SK-N-SH treated with all-trans-retinoic acid at 6 μM for 48 hours (cell line): ENCODE results near the gene RHAG.

Source experiments
- ATAC-seq: fragments of 200-7000 bp; cut with Tn5 transposase; 3 replicates; pipeline ENCODE4 v1.9.1; 2020; ENCODE audit warnings: mild to moderate bottlenecking, moderate library complexity
- ARNTL ChIP-seq: fragments of 450-650 bp; formaldehyde crosslinking; IDR thresholded peaks from 2 replicates; pipeline ENCODE4 v1.5.0; 2020; ENCODE audit warnings: low read depth, mild to moderate bottlenecking, moderate library complexity, borderline replicate concordance
- BACH2 ChIP-seq: fragments of 250-450 bp; sonication (Bioruptor Pico); IDR thresholded peaks from 2 replicates; pipeline ENCODE4 v1.9.0; 2021; ENCODE audit warnings: mild to moderate bottlenecking, borderline replicate concordance
- CSDC2 ChIP-seq: fragments of 250-450 bp; sonication (Bioruptor Pico); IDR thresholded peaks from 2 replicates; pipeline ENCODE4 v1.5.0; 2020; ENCODE audit warnings: mild to moderate bottlenecking, moderate library complexity
- ESRRG ChIP-seq: fragments of 250-450 bp; sonication (Bioruptor Pico); IDR thresholded peaks from 2 replicates; pipeline ENCODE4 v1.6.1; 2021; ENCODE audit warnings: mild to moderate bottlenecking
- GLIS3 ChIP-seq: fragments of 250-450 bp; sonication (Bioruptor Pico); IDR thresholded peaks from 2 replicates; pipeline ENCODE4 v1.5.0; 2020; ENCODE audit warnings: mild to moderate bottlenecking, moderate library complexity
- ISL1 ChIP-seq: fragments of 250-450 bp; sonication (Bioruptor Pico); IDR thresholded peaks from 2 replicates; pipeline ENCODE4 v2.1.2; 2022; ENCODE audit warnings: mild to moderate bottlenecking, moderate library complexity
- OSR1 ChIP-seq: fragments of 250-450 bp; sonication (Bioruptor Pico); IDR thresholded peaks from 2 replicates; pipeline ENCODE4 v1.8.0; 2022; ENCODE audit warnings: moderate library complexity, mild to moderate bottlenecking, inconsistent platforms
- PATZ1 ChIP-seq: fragments of 250-450 bp; sonication (Bioruptor Pico); IDR thresholded peaks from 2 replicates; pipeline ENCODE4 v1.8.0; 2020; ENCODE audit warnings: mild to moderate bottlenecking, moderate library complexity, borderline replicate concordance
- PPARA ChIP-seq: fragments of 250-450 bp; sonication (Bioruptor Pico); IDR thresholded peaks from 2 replicates; pipeline ENCODE4 v1.5.0; 2020; ENCODE audit warnings: mild to moderate bottlenecking, borderline replicate concordance
- RARB ChIP-seq: fragments of 250-450 bp; sonication (Bioruptor Pico); IDR thresholded peaks from 2 replicates; pipeline ENCODE4 v1.8.0; 2021; ENCODE audit warnings: mild to moderate bottlenecking, moderate library complexity
- SNAI2 ChIP-seq: fragments of 250-450 bp; sonication (Bioruptor Pico); IDR thresholded peaks from 2 replicates; pipeline ENCODE4 v1.5.0; 2020; ENCODE audit warnings: mild to moderate bottlenecking, moderate library complexity
- TCF4 ChIP-seq: fragments of 250-450 bp; sonication (Bioruptor Pico); IDR thresholded peaks from 2 replicates; pipeline ENCODE4 v1.8.0; 2021; ENCODE audit warnings: mild to moderate bottlenecking, moderate library complexity, borderline replicate concordance
- TSHZ2 ChIP-seq: fragments of 250-450 bp; sonication (Bioruptor Pico); IDR thresholded peaks from 2 replicates; pipeline ENCODE4 v1.5.0; 2020; ENCODE audit warnings: mild to moderate bottlenecking, moderate library complexity
- ZC3H10 ChIP-seq: fragments of 250-450 bp; sonication (Bioruptor Pico); IDR thresholded peaks from 2 replicates; pipeline ENCODE4 v1.5.1; 2021; ENCODE audit warnings: mild to moderate bottlenecking, moderate library complexity
- ZFP3 ChIP-seq: fragments of 250-450 bp; sonication (Bioruptor Pico); IDR thresholded peaks from 2 replicates; pipeline ENCODE4 v1.5.0; 2020; ENCODE audit warnings: mild to moderate bottlenecking, moderate library complexity
- ZFP30 ChIP-seq: fragments of 450-650 bp; formaldehyde crosslinking; IDR thresholded peaks from 2 replicates; pipeline ENCODE4 v1.5.0; 2022; ENCODE audit warnings: mild to moderate bottlenecking, moderate library complexity
- ZNF565 ChIP-seq: fragments of 450-650 bp; formaldehyde crosslinking; conservative IDR thresholded peaks from 2 replicates; pipeline ENCODE4 v1.5.0; 2020; ENCODE audit warnings: low read depth, mild to moderate bottlenecking, moderate library complexity
- ZNF70 ChIP-seq: fragments of 450-650 bp; formaldehyde crosslinking; IDR thresholded peaks from 2 replicates; pipeline ENCODE4 v1.5.0; 2020; ENCODE audit warnings: mild to moderate bottlenecking, moderate library complexity
- ZNF8 ChIP-seq: fragments of 450-650 bp; formaldehyde crosslinking; IDR thresholded peaks from 2 replicates; pipeline ENCODE4 v1.5.0; 2020; ENCODE audit warnings: mild to moderate bottlenecking, moderate library complexity

The RHAG gene

GRCh38 chr6:49649988-49650387 is 13.3 kb upstream of the RHAG start:
- no peak for ATAC-seq
- no peak for TF ChIP-seq PPARA (CRISPR knock-in tag)

GRCh38 chr6:49648036-49648435 is 11.4 kb upstream of the RHAG start:
- ATAC-seq: no peak
- TF ChIP-seq RARB (CRISPR knock-in tag) (no peak), ARNTL (no peak), SNAI2 (CRISPR knock-in tag) (no peak), OSR1 (no peak), ZFP30 (CRISPR knock-in tag) (no peak), CSDC2 (CRISPR knock-in tag) (no peak), GLIS3 (CRISPR knock-in tag) (no peak), ZNF70 (CRISPR knock-in tag) (no peak), TSHZ2 (CRISPR knock-in tag) (no peak), PPARA (CRISPR knock-in tag) (no peak), ESRRG (CRISPR knock-in tag) (no peak), ISL1 (CRISPR knock-in tag) (no peak), PATZ1 (CRISPR knock-in tag) (no peak)

- ATAC-seq: no peak
- TF ChIP-seq BACH2 (CRISPR knock-in tag): no peak
- no peak for TF ChIP-seq ZFP30 (CRISPR knock-in tag)
- no peak for TF ChIP-seq ZFP3 (CRISPR knock-in tag)
- TF ChIP-seq PATZ1 (CRISPR knock-in tag): no peak
- TF ChIP-seq ZC3H10 (CRISPR knock-in tag): no peak
- TF ChIP-seq ISL1 (CRISPR knock-in tag): no peak
- no peak for TF ChIP-seq OSR1
- no peak for TF ChIP-seq RARB (CRISPR knock-in tag)
- TF ChIP-seq ZNF8 (CRISPR knock-in tag): no peak
- no peak for TF ChIP-seq PPARA (CRISPR knock-in tag)
- no peak for TF ChIP-seq GLIS3 (CRISPR knock-in tag)
- no peak for TF ChIP-seq TSHZ2 (CRISPR knock-in tag)
Observed at GRCh38 chr6:49647476-49647875, 10.8 kb upstream of the RHAG start.

GRCh38 chr6:49646942-49647341 is 10.3 kb upstream of the RHAG start:
- ATAC-seq: no peak
- TF ChIP-seq BACH2 (CRISPR knock-in tag) (no peak), ZNF565 (CRISPR knock-in tag) (no peak), ZFP3 (CRISPR knock-in tag) (no peak), TCF4 (CRISPR knock-in tag) (no peak)
